PC-3 (cell line): Measurements from ENCODE around the gene RPL32. TPM values are rescaled to one million over a fixed set of nuclear protein-coding genes. Genes with fewer than 3 reads are reported as not detected.

Source experiments
- ATAC-seq: fragments of 200-7000 bp; cut with Tn5 transposase; 2 replicates; pipeline ENCODE4 v1.9.1; 2020; ENCODE audit warnings: mild to moderate bottlenecking, moderate library complexity
- BruUV-seq: library from RNA; stranded (reverse); fragments of 400-500 nt; replicated peaks from 2 replicates; lab custom pipeline; 2021; lab: Mats Ljungman, UMichigan
- CTCF ChIA-PET: fragments of 300-600 bp; sonication (Branson Sonifier 250); formaldehyde crosslinking; loops from one replicate; lab custom pipeline; 2022; ENCODE audit warnings: antibody characterized with exemption; lab: Charles Lee
- POLR2A ChIA-PET: fragments of 300-600 bp; sonication (Branson Sonifier 250); formaldehyde crosslinking; loops from one replicate; lab custom pipeline; 2022; ENCODE audit warnings: antibody characterized with exemption; ENCODE audit not compliant: unreplicated experiment; lab: Charles Lee
- DNase-seq: peaks from one replicate; pipeline ENCODE4 v3.0.0-alpha.2; 2015
- H2AFZ ChIP-seq: fragments of 300-600 bp; sonication (generic); 2 replicates; pipeline ENCODE4 v1.6.0; 2016; ENCODE audit warnings: antibody characterized with exemption, low read length
- H3F3A ChIP-seq: fragments of 300-600 bp; sonication (generic); one replicate; pipeline ENCODE4 v1.6.0; 2017; ENCODE audit warnings: antibody characterized with exemption, low read length, control low read depth, mild to moderate bottlenecking; ENCODE audit not compliant: unreplicated experiment
- H3K27ac ChIP-seq: fragments of 300-600 bp; sonication (generic); 2 replicates; pipeline ENCODE4 v1.5.1; 2016; ENCODE audit warnings: mild to moderate bottlenecking, low read length
- H3K27me3 ChIP-seq: fragments of 300-600 bp; sonication (generic); 2 replicates; pipeline ENCODE4 v1.6.1; 2016; ENCODE audit warnings: low read length, mixed read lengths
- H3K36me3 ChIP-seq: fragments of 300-600 bp; sonication (generic); 2 replicates; pipeline ENCODE4 v1.6.1; 2016; ENCODE audit warnings: low read depth, mixed run types, low read length, mixed read lengths
- H3K4me1 ChIP-seq: fragments of 300-600 bp; sonication (generic); 2 replicates; pipeline ENCODE4 v1.5.1; 2016; ENCODE audit warnings: low read length; ENCODE audit not compliant: insufficient read depth
- H3K4me2 ChIP-seq: fragments of 300-600 bp; sonication (generic); 2 replicates; pipeline ENCODE4 v1.6.0; 2016; ENCODE audit warnings: low read length
- H3K4me3 ChIP-seq: fragments of 300-600 bp; sonication (generic); 2 replicates; pipeline ENCODE4 v1.5.1; 2016; ENCODE audit warnings: mild to moderate bottlenecking, low read length, mixed read lengths
- H3K79me2 ChIP-seq: fragments of 300-600 bp; sonication (generic); 2 replicates; pipeline ENCODE4 v1.6.1; 2017; ENCODE audit warnings: low read length, mixed read lengths
- H3K9ac ChIP-seq: fragments of 300-600 bp; sonication (generic); 2 replicates; pipeline ENCODE4 v1.6.0; 2016; ENCODE audit warnings: mild to moderate bottlenecking, low read length
- H3K9me2 ChIP-seq: fragments of 300-600 bp; sonication (generic); replicated peaks from 2 replicates; pipeline ENCODE4 v1.6.1; 2016; ENCODE audit warnings: mixed run types, low read length, mixed read lengths
- H3K9me3 ChIP-seq: fragments of 300-600 bp; sonication (generic); 2 replicates; pipeline ENCODE4 v1.6.1; 2016; ENCODE audit warnings: low read length, mixed read lengths
- H4K20me1 ChIP-seq: fragments of 300-600 bp; sonication (generic); 2 replicates; pipeline ENCODE4 v1.6.1; 2016; ENCODE audit warnings: low read length, mixed read lengths
- EZH2 ChIP-seq: fragments of 300-600 bp; sonication (generic); IDR thresholded peaks from one replicate; pipeline ENCODE4 v1.6.1; 2017; ENCODE audit warnings: antibody characterized with exemption, mild to moderate bottlenecking, low read length; ENCODE audit not compliant: unreplicated experiment
- EZH2phosphoT487 ChIP-seq: fragments of 300-600 bp; sonication (generic); IDR thresholded peaks from 2 replicates; pipeline ENCODE4 v1.6.1; 2018; ENCODE audit warnings: mild to moderate bottlenecking, antibody characterized with exemption, low read length, borderline replicate concordance
- intact Hi-C: fragments of 100-400 bp; cut with micrococcal nuclease; formaldehyde crosslinking; loops from 2 replicates; pipeline ENCODE4 v1.9.0; 2023
- total RNA-seq: library from RNA; depleted of rRNA; stranded (reverse); fragments of >200 nt; gene quantifications from 2 replicates; pipeline ENCODE4 v1.2.3, GENCODE V29; 2014
- TF ChIP-seq, protein P1 (sequence below): fragments of 300-600 bp; sonication (generic); conservative IDR thresholded peaks from 2 replicates; pipeline ENCODE4 v1.5.1; 2017; ENCODE audit warnings: antibody characterized with exemption, low read depth, mild to moderate bottlenecking, low read length

Gene RPL32
- total RNA-seq, 1 experiment from 2014 or later: 2,663 TPM

- no peaks in the 10 kb centered on the region for H3K36me3 ChIP-seq
- TF ChIP-seq EZH2phosphoT487 (no peak), EZH2 (no peak)
- TF ChIP-seq, protein P1, sequence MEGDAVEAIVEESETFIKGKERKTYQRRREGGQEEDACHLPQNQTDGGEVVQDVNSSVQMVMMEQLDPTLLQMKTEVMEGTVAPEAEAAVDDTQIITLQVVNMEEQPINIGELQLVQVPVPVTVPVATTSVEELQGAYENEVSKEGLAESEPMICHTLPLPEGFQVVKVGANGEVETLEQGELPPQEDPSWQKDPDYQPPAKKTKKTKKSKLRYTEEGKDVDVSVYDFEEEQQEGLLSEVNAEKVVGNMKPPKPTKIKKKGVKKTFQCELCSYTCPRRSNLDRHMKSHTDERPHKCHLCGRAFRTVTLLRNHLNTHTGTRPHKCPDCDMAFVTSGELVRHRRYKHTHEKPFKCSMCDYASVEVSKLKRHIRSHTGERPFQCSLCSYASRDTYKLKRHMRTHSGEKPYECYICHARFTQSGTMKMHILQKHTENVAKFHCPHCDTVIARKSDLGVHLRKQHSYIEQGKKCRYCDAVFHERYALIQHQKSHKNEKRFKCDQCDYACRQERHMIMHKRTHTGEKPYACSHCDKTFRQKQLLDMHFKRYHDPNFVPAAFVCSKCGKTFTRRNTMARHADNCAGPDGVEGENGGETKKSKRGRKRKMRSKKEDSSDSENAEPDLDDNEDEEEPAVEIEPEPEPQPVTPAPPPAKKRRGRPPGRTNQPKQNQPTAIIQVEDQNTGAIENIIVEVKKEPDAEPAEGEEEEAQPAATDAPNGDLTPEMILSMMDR: no peak
- H3K4me2 ChIP-seq: no peak overlapping the region
- CTCF ChIA-PET: interaction anchor here (0.5 kb wide), 1 partner anchor 48 kb away, joined by 3 read pairs; no protein-coding TSS in a partner anchor
- no peaks in the 10 kb centered on the region for H3K9me3 ChIP-seq
- no peak overlapping the region for H3K4me3 ChIP-seq
- no peak overlapping the region for H2AFZ ChIP-seq
- no peaks in the 10 kb centered on the region for H3K9me2 ChIP-seq
- no peaks in the 10 kb centered on the region for H3K79me2 ChIP-seq
- no peaks in the 10 kb centered on the region for H4K20me1 ChIP-seq
- H3K4me1 ChIP-seq: peaks cover 5% of the 10 kb centered on the region; the same call in 1 of the 2 replicates
- POLR2A ChIA-PET: no interaction called here
- no peaks in the 10 kb centered on the region for H3K27me3 ChIP-seq
- no TSS peak for BruUV-seq
- intact Hi-C loops: no loop called here
- ATAC-seq (no peak), DNase-seq (no peak)
- H3K27ac ChIP-seq: no peak overlapping the region
- no peaks in the 10 kb centered on the region for H3F3A ChIP-seq
- H3K9ac ChIP-seq: no peak overlapping the region
Observed at GRCh38 chr3:12807601-12808359, 33.6 kb downstream of the RPL32 start.

DNA sequence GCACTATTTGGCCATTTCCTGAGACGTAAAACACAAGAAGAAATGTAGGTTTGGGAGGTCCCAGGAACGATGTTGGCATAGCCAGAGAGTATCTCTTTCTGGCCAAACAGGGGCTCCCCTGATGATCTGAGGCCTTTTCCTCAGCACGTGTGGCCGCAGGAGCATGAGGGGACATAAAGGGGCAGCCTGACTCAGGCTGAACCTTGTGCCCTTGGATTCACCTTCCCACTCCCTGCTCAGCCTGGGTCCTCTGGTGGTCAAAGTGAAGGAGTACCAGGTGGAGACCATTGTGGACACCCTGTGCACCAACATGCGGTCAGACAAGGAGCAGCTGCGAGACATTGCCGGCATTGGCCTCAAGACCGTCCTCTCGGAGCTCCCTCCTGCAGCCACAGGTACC is 34.3 kb downstream of the RPL32 start:
- POLR2A ChIA-PET: no interaction called here
- Histone ChIP-seq H3K9me3 (no peaks in the 10 kb centered on the region), H3K27ac (no peak overlapping the region), H2AFZ (no peak overlapping the region), H3K4me3 (no peak overlapping the region), H3K79me2 (no peaks in the 10 kb centered on the region), H4K20me1 (no peaks in the 10 kb centered on the region), H3K36me3 (no peaks in the 10 kb centered on the region), H3K9me2 (no peaks in the 10 kb centered on the region), H3F3A (no peaks in the 10 kb centered on the region), H3K4me1 (peaks cover 5% of the 10 kb centered on the region; the same call in 1 of the 2 replicates), H3K4me2 (no peak overlapping the region), H3K9ac (no peak overlapping the region), H3K27me3 (no peaks in the 10 kb centered on the region)
- TF ChIP-seq, protein P1: no peak
- no peak for TF ChIP-seq EZH2phosphoT487
- TF ChIP-seq EZH2: no peak
- CTCF ChIA-PET: no interaction called here
- DNase-seq (no peak), ATAC-seq (no peak)
- no TSS peak for BruUV-seq
- intact Hi-C loops: no loop called here

DNA sequence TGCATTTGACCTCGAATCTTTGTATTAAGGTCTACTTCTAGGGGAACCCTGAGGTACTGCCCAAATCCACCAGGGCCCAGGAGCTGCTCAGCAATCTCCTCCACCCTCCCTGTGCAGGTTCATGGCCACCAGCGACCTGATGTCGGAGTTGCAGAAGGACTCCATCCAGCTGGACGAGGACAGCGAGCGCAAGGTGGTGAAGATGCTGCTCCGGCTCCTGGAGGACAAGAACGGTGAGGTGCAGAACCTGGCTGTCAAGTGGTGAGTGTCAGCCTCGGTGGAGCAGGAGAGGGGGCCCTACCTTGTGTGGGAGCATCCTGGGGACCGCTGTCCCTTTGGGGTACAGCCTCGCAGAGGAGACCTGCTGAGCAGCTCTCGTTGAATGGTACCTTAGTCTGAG is 38.0 kb downstream of the RPL32 start:
- H3K9me2 ChIP-seq: no peaks in the 10 kb centered on the region
- no peak overlapping the region for H3K4me3 ChIP-seq
- DNase-seq (no peak), ATAC-seq (no peak)
- no peaks in the 10 kb centered on the region for H3K4me1 ChIP-seq
- CTCF ChIA-PET: no interaction called here
- H3K9ac ChIP-seq: no peak overlapping the region
- H4K20me1 ChIP-seq: no peaks in the 10 kb centered on the region
- POLR2A ChIA-PET: no interaction called here
- H3F3A ChIP-seq: no peaks in the 10 kb centered on the region
- no peak overlapping the region for H2AFZ ChIP-seq
- H3K79me2 ChIP-seq: no peaks in the 10 kb centered on the region
- no peaks in the 10 kb centered on the region for H3K36me3 ChIP-seq
- H3K4me2 ChIP-seq: no peak overlapping the region
- BruUV-seq: no TSS peak
- intact Hi-C loops: no loop called here
- TF ChIP-seq EZH2phosphoT487 (no peak), EZH2 (no peak)
- TF ChIP-seq, protein P1: no peak
- H3K27ac ChIP-seq: no peak overlapping the region
- H3K27me3 ChIP-seq: no peaks in the 10 kb centered on the region
- no peaks in the 10 kb centered on the region for H3K9me3 ChIP-seq
